ENCODE results near the gene ABHD8. TPM values are rescaled to one million over a fixed set of nuclear protein-coding genes. Genes with fewer than 3 reads are reported as not detected.
A peak's percentile ranks its signal among the peaks of the same experiment; 100 is the strongest.

ABHD8 gene
- total and polyA plus RNA-seq, 2 of the 13 experiments (the other 11 are each of a cell fraction or from before 2014, with no cell fraction given): 6.3 to 7.2 TPM

DNA sequence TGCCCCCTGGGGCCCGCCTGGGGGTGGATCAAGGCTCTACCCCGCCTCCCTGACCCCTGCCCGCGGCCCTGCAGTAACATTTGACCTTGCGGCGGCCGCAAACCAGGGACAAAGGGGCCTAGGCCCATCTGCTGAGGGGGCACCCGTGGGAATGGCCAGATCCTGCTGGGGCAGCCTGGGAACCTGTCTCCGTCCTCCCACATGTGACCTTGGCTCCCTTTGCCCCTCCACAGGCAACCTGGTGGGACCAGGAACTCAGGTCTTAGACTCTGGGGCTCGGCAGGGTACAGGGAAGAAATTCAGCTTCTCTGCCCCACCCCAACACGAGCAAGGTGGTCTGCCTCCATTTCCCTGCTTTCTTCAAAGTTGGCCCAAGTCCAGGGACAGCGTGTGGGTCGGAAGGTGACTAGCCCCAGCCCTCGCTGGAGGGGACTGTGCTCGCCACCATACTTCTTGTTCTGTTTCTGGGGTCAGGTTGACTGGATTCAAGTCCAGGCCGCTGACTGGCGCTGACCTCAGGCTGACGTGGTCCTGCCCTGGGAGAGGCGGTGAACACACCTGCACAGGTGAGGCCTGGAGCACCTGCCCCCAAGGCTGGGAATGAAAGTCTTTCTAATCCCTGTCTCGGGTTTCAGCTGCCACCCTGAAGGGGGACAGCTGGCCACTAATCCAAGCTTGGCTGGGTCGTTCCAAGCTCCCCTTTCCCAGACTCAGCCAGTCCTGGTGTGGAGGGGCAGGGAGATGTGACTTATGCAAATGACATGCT, 55.0 kb downstream of the ABHD8 start (continued):
- TF ChIP-seq, protein P1, sequence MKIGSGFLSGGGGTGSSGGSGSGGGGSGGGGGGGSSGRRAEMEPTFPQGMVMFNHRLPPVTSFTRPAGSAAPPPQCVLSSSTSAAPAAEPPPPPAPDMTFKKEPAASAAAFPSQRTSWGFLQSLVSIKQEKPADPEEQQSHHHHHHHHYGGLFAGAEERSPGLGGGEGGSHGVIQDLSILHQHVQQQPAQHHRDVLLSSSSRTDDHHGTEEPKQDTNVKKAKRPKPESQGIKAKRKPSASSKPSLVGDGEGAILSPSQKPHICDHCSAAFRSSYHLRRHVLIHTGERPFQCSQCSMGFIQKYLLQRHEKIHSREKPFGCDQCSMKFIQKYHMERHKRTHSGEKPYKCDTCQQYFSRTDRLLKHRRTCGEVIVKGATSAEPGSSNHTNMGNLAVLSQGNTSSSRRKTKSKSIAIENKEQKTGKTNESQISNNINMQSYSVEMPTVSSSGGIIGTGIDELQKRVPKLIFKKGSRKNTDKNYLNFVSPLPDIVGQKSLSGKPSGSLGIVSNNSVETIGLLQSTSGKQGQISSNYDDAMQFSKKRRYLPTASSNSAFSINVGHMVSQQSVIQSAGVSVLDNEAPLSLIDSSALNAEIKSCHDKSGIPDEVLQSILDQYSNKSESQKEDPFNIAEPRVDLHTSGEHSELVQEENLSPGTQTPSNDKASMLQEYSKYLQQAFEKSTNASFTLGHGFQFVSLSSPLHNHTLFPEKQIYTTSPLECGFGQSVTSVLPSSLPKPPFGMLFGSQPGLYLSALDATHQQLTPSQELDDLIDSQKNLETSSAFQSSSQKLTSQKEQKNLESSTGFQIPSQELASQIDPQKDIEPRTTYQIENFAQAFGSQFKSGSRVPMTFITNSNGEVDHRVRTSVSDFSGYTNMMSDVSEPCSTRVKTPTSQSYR (CRISPR knock-in tag; IDR thresholded peaks at IDR 0.05; ENCODE audit: borderline replicate concordance): peak; percentile 99
- TF ChIP-seq, protein P2, sequence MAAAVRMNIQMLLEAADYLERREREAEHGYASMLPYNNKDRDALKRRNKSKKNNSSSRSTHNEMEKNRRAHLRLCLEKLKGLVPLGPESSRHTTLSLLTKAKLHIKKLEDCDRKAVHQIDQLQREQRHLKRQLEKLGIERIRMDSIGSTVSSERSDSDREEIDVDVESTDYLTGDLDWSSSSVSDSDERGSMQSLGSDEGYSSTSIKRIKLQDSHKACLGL (CRISPR knock-in tag; IDR thresholded peaks at IDR 0.05): peak; percentile 63
- TF ChIP-seq, protein P3, sequence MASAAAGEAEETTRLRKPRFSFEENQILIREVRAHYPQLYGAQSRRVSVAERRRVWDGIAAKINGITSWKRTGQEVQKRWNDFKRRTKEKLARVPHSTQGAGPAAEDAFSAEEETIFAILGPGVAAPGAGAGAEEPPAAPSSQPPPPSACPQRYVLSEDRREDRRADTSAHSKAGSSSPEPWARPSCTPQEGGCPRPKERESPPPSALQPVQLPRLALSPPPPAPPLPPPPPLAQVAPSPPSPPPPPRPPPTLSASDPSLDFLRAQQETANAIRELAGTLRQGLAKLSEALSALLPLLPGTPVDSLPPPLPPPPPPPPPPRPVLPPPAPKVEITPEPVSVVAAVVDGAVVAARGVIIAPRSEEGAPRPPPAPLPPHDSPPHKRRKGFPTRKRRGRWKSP (CRISPR knock-in tag; IDR thresholded peaks at IDR 0.05): 0 out of 2 replicates have a peak, but pooled peaks have one; percentile 63
- TF ChIP-seq, protein P4, sequence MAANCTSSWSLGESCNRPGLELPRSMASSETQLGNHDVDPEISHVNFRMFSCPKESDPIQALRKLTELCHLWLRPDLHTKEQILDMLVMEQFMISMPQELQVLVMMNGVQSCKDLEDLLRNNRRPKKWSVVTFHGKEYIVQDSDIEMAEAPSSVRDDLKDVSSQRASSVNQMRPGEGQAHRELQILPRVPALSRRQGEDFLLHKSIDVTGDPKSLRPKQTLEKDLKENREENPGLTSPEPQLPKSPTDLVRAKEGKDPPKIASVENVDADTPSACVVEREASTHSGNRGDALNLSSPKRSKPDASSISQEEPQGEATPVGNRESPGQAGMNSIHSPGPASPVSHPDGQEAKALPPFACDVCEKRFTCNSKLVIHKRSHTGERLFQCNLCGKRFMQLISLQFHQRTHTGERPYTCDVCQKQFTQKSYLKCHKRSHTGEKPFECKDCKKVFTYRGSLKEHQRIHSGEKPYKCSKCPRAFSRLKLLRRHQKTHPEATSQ (CRISPR knock-in tag; IDR thresholded peaks at IDR 0.05; ENCODE audit: borderline replicate concordance): peak; percentile 75
- TF ChIP-seq RAD21 (CRISPR knock-in tag; IDR thresholded peaks at IDR 0.05) (peak; percentile 57; the same call in 1 of the 2 replicates), ZNF530 (CRISPR knock-in tag; IDR thresholded peaks at IDR 0.05; ENCODE audit: low read depth) (no peak), ATF7-NPFF (CRISPR knock-in tag; IDR thresholded peaks at IDR 0.05; ENCODE audit: low read depth) (peak; percentile 69), XRCC5 (optimal IDR thresholded peaks at IDR 0.05; ENCODE audit: low read length) (peak; percentile 43), NR2C2 (CRISPR knock-in tag; IDR thresholded peaks at IDR 0.05; ENCODE audit: borderline replicate concordance) (peak; percentile 96), ZNF816 (CRISPR knock-in tag; IDR thresholded peaks at IDR 0.05; ENCODE audit: borderline replicate concordance) (peak; percentile 52; the same call in 1 of the 2 replicates), DMAP1 (CRISPR knock-in tag; IDR thresholded peaks at IDR 0.05) (peak; percentile 73)
- TF ChIP-seq, protein P5, sequence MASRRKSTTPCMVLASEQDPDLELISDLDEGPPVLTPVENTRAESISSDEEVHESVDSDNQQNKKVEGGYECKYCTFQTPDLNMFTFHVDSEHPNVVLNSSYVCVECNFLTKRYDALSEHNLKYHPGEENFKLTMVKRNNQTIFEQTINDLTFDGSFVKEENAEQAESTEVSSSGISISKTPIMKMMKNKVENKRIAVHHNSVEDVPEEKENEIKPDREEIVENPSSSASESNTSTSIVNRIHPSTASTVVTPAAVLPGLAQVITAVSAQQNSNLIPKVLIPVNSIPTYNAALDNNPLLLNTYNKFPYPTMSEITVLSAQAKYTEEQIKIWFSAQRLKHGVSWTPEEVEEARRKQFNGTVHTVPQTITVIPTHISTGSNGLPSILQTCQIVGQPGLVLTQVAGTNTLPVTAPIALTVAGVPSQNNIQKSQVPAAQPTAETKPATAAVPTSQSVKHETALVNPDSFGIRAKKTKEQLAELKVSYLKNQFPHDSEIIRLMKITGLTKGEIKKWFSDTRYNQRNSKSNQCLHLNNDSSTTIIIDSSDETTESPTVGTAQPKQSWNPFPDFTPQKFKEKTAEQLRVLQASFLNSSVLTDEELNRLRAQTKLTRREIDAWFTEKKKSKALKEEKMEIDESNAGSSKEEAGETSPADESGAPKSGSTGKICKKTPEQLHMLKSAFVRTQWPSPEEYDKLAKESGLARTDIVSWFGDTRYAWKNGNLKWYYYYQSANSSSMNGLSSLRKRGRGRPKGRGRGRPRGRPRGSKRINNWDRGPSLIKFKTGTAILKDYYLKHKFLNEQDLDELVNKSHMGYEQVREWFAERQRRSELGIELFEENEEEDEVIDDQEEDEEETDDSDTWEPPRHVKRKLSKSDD (CRISPR knock-in tag; IDR thresholded peaks at IDR 0.05; ENCODE audit: low read depth): peak; percentile 80
- TF ChIP-seq, protein P6, sequence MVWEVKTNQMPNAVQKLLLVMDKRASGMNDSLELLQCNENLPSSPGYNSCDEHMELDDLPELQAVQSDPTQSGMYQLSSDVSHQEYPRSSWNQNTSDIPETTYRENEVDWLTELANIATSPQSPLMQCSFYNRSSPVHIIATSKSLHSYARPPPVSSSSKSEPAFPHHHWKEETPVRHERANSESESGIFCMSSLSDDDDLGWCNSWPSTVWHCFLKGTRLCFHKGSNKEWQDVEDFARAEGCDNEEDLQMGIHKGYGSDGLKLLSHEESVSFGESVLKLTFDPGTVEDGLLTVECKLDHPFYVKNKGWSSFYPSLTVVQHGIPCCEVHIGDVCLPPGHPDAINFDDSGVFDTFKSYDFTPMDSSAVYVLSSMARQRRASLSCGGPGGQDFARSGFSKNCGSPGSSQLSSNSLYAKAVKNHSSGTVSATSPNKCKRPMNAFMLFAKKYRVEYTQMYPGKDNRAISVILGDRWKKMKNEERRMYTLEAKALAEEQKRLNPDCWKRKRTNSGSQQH (CRISPR knock-in tag; IDR thresholded peaks at IDR 0.05; ENCODE audit: low read depth): 0 out of 2 replicates have a peak, but pooled peaks have one; percentile 78
- TF ChIP-seq, protein P7, sequence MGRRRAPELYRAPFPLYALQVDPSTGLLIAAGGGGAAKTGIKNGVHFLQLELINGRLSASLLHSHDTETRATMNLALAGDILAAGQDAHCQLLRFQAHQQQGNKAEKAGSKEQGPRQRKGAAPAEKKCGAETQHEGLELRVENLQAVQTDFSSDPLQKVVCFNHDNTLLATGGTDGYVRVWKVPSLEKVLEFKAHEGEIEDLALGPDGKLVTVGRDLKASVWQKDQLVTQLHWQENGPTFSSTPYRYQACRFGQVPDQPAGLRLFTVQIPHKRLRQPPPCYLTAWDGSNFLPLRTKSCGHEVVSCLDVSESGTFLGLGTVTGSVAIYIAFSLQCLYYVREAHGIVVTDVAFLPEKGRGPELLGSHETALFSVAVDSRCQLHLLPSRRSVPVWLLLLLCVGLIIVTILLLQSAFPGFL (CRISPR knock-in tag; IDR thresholded peaks at IDR 0.05): no peak
- TF ChIP-seq, protein P8, sequence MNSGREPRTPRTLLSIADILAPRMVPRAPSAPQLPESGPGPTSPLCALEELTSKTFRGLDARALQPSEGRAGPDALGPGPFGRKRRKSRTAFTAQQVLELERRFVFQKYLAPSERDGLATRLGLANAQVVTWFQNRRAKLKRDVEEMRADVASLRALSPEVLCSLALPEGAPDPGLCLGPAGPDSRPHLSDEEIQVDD (CRISPR knock-in tag; IDR thresholded peaks at IDR 0.05; ENCODE audit: borderline replicate concordance): no peak
